ENCODE results near the gene E2F3.

- TF ChIP-seq CTCF (IDR thresholded peaks at IDR 0.05 in 2 of 3, conservative IDR thresholded peaks at IDR 0.05 in 1 of 3; ENCODE audit: borderline replicate concordance in 1 of 3, insufficient read depth in 1 of 3, low read depth in 2 of 3, low read length in 2 of 3) (no peak), RAD21 (IDR thresholded peaks at IDR 0.05; ENCODE audit: low read depth) (no peak), REST (IDR thresholded peaks at IDR 0.05; ENCODE audit: low read depth) (no peak)
Observed at GRCh38 chr6:20459682-20460081, 58.0 kb downstream of the E2F3 start.
